SIG-M5 treated with dmso at 0.1 percent for 504 hours (cell line): ENCODE results near the gene ITGB1BP2.
"Not testable (repeated sequence)": the region's sequence is repeated elsewhere in the genome, so short reads cannot be mapped to it uniquely, and the experiment has no call there.

Experiments used
- DNase-seq: peaks from one replicate; lab custom pipeline; 2025; ENCODE audit not compliant: unreplicated experiment; lab: John Stamatoyannopoulos, UW

The ITGB1BP2 gene

GRCh38 chrX:71301195-71301924, at the start of gene ITGB1BP2:
Gene ITGB1BP2, plus strand, starts transcription at chrX:71301750. Its CDS starts 57 bp downstream, at chrX:71301807.
- no peak for DNase-seq

- no peak for DNase-seq
Measured at GRCh38 chrX:71252221-71252620, 49.3 kb upstream of the ITGB1BP2 start.

GRCh38 chrX:71253253-71254091, 48.1 kb upstream of the ITGB1BP2 start:
- peak; percentile 2 for DNase-seq

GRCh38 chrX:71254092-71254963, 47.2 kb upstream of the ITGB1BP2 start, which contains the start of gene ZMYM3:
Gene ZMYM3, minus strand, starts transcription at chrX:71254140. Its CDS starts 885 bp downstream, at chrX:71253255.
- DNase-seq, result peak; percentile 71

GRCh38 chrX:71256051-71256450, 45.5 kb upstream of the ITGB1BP2 start:
- no peak for DNase-seq

GRCh38 chrX:71256856-71257255, 44.7 kb upstream of the ITGB1BP2 start:
- no peak for DNase-seq

GRCh38 chrX:71268624-71269023, 32.9 kb upstream of the ITGB1BP2 start:
- not testable (repeated sequence) for DNase-seq

GRCh38 chrX:71269801-71270395, 31.7 kb upstream of the ITGB1BP2 start:
- no peak for DNase-seq

- not testable (repeated sequence) for DNase-seq
Measured at GRCh38 chrX:71272313-71272712, 29.2 kb upstream of the ITGB1BP2 start.

- not testable (repeated sequence) for DNase-seq
Measured at GRCh38 chrX:71281300-71281699, 20.2 kb upstream of the ITGB1BP2 start.

GRCh38 chrX:71282514-71283402, 18.8 kb upstream of the ITGB1BP2 start:
- DNase-seq, result no peak

GRCh38 chrX:71283403-71284143, 18.0 kb upstream of the ITGB1BP2 start, which contains the start of gene NONO:
Gene NONO, plus strand, starts transcription at chrX:71283635. Its CDS starts 7,003 bp downstream, at chrX:71290638.
- peak; percentile 97 for DNase-seq

GRCh38 chrX:71285929-71286328, 15.6 kb upstream of the ITGB1BP2 start:
- DNase-seq, result no peak

- no peak for DNase-seq
Measured at GRCh38 chrX:71291381-71291780, 10.2 kb upstream of the ITGB1BP2 start.

GRCh38 chrX:71292669-71293365, 8.7 kb upstream of the ITGB1BP2 start:
- DNase-seq, result no peak

- no peak for DNase-seq
Measured at GRCh38 chrX:71296806-71297205, 4.7 kb upstream of the ITGB1BP2 start.

- DNase-seq, result no peak
Measured at GRCh38 chrX:71298119-71298518, 3.4 kb upstream of the ITGB1BP2 start.

- not testable (repeated sequence) for DNase-seq
Measured at GRCh38 chrX:71300064-71300463, 1.5 kb upstream of the ITGB1BP2 start.
